ENCODE data around the gene ELFN2.

DNA sequence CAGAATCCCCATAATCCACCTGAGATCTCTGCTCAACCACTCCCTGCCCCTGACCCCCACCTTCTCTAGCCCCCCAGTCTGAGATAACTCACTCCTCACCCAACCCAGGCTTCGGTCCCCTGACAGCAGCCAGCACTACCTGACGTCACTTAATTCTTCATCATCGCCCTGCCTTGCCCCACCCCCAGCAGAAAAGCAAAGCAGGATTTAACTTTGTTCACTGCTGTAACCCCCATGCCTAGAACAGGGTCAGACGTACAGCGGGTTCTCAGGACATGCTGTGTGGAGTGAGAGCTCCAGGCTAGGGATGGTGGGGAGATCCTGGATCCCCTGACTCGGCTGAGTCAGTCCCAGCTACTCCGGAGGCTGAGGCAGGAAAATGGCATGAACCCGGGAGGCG lies 45.8 kb downstream of the ELFN2 start:
- TF ChIP-seq, protein P1, sequence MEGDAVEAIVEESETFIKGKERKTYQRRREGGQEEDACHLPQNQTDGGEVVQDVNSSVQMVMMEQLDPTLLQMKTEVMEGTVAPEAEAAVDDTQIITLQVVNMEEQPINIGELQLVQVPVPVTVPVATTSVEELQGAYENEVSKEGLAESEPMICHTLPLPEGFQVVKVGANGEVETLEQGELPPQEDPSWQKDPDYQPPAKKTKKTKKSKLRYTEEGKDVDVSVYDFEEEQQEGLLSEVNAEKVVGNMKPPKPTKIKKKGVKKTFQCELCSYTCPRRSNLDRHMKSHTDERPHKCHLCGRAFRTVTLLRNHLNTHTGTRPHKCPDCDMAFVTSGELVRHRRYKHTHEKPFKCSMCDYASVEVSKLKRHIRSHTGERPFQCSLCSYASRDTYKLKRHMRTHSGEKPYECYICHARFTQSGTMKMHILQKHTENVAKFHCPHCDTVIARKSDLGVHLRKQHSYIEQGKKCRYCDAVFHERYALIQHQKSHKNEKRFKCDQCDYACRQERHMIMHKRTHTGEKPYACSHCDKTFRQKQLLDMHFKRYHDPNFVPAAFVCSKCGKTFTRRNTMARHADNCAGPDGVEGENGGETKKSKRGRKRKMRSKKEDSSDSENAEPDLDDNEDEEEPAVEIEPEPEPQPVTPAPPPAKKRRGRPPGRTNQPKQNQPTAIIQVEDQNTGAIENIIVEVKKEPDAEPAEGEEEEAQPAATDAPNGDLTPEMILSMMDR (IDR thresholded peaks at IDR 0.05) = no peak
- no peak for TF ChIP-seq POLR2AphosphoS5 (IDR thresholded peaks at IDR 0.05)
